ENCODE data around the gene CD177.
"Not testable (repeated sequence)": the region's sequence is repeated elsewhere in the genome, so short reads cannot be mapped to it uniquely, and the experiment has no call there.

Gene CD177, protein sequence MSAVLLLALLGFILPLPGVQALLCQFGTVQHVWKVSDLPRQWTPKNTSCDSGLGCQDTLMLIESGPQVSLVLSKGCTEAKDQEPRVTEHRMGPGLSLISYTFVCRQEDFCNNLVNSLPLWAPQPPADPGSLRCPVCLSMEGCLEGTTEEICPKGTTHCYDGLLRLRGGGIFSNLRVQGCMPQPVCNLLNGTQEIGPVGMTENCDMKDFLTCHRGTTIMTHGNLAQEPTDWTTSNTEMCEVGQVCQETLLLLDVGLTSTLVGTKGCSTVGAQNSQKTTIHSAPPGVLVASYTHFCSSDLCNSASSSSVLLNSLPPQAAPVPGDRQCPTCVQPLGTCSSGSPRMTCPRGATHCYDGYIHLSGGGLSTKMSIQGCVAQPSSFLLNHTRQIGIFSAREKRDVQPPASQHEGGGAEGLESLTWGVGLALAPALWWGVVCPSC
- 0 to 0.18 (median 0) reads per million in 4 experiments for total RNA-seq

DNA sequence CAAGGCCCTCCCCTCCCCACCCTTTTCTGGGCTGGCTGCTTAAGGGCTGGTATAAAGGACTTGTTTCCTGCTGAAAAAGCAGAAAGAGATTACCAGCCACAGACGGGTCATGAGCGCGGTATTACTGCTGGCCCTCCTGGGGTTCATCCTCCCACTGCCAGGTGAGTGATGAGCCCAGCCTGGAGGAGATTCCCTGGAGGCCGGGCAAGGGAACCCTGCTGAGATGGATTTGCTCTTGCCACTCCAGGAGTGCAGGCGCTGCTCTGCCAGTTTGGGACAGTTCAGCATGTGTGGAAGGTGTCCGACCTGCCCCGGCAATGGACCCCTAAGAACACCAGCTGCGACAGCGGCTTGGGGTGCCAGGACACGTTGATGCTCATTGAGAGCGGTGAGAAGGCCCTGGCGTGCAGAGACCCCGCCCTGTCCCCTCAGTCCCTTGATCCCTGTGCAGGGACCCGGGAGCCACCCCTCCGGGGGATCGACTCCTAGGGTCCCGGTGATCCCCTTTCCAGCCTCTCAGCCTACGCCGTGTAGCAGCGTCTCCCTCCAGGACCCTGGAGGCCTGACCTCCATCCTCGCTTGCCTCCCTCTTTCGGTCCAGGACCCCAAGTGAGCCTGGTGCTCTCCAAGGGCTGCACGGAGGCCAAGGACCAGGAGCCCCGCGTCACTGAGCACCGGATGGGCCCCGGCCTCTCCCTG, at the start of gene CD177:
Gene CD177 (plus strand): TSS at position 81 of the 699 bp plus-strand sequence. CDS start 29 bp downstream, at position 110.
- no peak for DNase-seq

DNA sequence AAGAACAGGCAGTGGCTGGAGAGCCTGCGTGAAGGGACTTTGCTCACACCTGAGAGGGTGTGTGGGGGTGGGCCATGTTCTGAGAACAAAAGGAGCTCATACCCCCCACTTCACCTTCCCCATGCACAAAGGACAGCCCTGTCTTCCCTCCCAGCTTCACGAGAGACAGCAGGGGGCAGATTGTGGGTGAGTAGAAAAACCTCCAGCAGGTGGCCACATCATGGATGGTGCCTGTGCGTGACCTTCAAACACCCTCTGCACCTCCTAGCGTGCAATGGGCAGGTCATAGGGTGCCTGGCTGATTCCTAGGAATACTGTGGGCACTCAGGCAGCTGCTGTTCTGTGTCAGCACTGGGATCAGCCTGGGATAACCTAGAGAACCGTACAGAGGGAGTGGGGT, 47.8 kb upstream of the CD177 start:
- no peak for DNase-seq

DNA sequence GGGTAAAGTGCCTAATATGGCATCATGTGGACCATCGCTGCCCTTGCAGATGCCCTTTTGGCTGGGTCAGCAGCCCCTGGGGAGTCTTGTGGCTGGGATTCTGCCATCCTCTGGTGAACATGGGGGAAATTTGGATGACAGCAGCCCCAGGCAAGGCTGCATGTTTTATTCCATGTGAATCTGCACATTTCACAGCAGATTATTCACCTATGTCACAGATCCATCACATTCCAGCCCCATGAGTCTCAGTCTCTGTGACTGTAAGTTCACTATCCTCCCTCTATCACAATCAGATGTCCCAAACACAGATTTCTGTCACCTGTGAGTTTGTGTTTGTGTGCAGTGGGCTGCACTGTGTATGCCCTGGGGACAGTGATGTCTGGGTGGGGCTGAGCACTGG, 47.4 kb upstream of the CD177 start:
- no peak for DNase-seq

DNA sequence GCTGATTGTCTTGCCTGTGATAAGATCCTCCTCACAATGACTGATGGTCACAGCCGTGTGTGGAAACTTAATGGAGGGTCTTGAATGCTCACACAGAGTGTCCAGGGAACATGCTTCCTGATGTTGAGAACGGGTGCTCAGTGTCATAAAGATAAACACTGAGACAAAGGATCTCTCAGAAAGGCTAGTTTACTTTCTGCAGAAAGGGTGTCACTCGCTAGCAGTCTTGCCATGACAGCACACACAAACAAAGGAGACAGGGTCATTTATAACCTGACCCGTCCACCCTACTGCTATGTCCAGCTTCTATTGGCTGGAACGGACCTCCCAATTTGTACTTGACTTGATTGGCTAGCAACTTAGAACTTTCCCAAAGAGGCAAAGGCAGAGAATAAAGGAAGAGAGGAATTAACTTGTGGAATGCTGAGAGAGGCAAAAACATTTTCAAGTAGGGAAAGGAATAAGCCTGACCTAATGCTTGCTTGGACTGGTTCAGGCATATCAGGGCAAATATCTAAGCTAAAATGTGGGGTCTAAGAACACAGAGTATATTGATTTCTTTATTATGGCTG, 45.2 kb upstream of the CD177 start:
- DNase-seq, result no peak

DNA sequence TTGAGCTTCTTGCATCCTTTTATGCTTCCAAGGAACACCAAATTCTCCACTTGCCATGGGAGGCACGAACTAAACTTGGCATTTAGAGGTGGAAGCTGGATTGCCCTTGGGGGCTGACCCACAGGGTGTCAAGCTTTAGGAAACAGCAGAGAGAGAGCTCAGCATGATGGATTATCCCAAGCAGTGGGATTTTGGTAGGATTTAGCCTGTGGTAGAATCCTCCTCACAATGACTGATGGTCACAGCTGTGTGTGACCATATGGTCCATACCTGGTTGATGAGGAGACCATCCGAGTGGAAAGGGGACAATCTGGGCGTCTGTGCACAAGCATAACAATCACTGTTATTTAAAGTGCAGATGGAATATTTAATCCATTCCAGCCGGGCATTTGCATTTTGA, 44.0 kb upstream of the CD177 start:
- DNase-seq, result no peak

DNA sequence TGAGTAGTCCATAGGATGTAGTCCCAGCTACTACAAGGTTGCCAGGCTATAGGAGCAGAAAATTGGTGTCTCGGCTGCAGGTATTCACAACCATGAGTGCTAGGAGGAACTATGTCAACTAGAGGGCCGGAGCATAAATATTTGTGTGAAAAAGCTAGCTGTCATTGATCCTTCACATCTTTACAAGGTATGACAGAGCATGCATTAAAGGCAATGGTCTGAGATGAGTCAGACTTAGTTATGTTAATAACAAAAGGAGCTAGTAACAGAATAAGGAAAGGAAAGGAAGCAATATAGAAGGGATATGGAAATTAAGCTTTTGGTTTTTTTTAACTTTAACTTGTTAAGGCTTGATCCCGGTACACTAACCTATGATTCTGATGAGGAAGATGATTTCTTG, 43.3 kb upstream of the CD177 start:
- no peak for DNase-seq

DNA sequence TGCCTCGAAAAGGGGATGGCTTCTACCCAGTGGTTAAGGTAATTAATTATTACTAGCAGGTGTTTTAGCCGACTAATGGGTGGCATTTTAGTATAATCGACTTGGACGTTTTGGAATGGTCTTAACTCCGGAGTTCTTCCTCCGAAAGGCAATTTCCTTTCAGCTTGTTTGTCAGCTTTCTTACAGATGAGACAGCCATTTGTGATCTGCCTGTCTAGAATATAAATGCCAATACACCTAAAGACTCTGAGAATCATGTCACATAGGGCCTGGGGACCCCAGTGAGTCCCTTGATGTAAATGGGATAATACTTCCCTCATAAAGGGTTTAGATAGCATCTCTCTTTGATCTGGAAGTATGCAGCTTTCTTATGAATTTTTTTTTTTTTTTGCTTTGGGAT, 42.2 kb upstream of the CD177 start:
- DNase-seq, result no peak

DNA sequence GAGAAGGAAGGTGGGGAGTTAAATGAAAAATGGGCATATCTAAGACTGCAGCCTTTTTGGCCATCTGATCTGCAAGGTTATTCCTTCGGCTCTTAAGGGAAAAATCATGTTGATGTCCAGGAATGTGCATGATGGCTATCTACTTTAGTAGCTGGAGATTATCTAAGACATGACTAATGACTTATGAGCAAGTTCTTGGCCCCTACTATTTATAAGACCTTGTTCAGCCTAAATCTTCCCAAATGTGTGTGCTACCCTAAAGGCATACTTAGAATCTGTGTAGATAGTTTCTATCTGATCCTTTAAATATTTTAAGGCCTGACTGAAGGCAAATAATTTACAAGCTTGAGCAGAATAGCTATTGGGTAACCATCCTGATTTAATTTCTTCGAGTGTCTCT, 41.8 kb upstream of the CD177 start:
- DNase-seq, result no peak

DNA sequence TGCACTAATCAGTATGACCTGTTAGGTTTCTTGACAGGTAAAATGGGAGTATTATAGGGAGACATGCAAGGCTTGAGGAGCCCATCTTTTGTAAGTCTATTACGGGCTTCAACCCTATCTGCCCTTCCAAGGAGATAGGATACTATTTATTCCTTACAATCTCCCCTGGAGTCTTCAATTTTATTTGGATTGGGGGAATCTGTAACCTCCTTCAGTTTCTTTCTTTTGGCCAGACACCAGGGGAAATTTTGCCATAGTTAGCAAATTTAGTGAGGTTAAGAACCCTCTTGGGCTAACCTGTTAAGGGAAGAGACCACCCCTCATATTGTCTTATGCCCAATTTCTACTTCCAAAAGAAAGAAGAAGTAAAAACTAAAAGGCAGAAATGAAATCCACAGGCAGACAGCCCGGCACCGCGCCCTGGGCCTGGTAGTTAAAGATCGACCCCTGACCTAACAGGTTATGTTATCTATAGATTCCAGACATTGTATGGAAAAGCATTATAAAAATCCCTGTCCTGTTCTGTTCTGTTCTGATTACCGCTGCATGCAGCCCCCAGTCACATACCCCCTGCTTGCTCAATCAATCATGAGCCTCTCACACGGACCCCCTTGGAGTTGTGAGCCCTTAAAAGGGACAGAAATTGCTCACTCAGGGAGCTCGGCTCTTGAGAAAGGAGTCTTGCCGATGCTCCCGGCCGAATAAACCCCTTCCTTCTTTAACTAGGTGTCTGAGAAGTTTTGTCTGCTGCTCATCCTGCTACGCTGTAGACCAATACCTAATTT, 39.6 kb upstream of the CD177 start:
- no peak for DNase-seq

DNA sequence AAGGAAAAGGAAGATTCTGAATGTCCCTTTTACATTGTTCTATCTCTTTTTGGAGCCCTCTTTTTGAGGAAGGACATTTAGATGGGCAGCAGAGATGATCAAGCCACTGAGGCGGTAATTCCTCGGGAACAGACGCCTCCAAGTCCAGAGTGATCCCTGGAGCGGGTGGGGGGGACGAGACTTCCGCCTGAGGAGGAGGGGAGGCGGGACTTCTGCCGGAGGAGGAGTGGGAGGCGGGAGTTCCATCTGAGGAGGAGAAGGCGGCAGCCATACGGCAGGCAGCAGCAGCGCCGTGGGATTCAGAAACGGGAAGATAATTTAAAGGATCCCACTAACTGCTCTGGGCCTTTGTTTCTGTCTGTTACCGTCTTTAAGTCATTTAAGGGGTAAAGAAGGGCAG, 37.6 kb upstream of the CD177 start:
- no peak for DNase-seq

DNA sequence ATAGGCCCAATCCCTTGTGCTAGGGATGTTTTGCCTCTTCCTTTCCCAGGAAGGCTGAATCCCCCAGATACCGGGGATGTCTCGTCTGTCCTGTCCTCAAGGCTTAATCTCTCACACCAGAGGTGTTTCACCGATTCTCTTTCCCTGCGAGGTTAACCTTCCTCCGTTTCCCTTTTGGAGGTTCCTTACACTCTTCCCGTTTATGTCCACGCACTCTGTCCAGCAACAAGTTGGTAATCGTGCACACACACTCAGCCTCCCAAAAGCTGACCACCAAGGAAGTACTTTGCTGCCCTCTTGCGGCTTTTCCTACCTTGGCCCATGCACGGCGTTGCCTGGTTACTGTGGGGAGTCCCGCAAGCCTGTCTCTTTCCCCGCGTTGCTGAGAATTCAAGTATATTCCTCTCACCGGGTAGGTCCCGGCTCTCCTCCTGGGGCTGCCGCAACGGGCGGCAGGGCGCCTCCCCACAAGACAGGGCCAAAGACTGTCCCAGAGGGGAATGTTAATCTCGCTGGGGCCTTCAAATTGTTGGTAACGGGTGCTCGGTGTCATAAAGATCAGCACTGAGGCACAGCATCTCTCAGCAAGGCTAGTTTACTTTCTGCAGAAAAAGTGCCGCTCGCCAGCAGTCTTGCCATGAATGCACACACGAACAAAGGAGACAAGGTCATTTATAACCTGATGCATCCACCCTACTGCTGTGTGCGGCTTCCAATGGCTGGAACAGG, 36.7 kb upstream of the CD177 start:
- DNase-seq, result no peak

DNA sequence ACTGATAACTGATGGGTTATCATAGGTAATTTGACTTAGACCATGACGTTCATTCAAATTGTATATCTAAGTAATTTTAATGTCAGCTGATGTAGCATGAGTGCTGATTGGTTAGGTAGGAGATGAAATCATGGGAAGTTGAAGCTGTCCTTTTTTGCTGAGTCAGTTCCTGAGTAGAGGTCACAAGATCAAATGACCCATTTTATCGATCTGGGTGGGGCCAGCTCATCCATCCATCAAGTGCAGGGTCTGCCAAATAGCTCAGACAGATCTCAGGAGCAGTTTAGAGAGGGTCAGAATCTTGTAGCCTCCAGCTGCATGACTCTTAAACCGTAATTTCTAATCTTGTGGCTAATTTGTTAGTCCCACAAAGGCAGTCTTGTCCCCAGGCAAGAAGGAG, 35.3 kb upstream of the CD177 start:
- no peak for DNase-seq

DNA sequence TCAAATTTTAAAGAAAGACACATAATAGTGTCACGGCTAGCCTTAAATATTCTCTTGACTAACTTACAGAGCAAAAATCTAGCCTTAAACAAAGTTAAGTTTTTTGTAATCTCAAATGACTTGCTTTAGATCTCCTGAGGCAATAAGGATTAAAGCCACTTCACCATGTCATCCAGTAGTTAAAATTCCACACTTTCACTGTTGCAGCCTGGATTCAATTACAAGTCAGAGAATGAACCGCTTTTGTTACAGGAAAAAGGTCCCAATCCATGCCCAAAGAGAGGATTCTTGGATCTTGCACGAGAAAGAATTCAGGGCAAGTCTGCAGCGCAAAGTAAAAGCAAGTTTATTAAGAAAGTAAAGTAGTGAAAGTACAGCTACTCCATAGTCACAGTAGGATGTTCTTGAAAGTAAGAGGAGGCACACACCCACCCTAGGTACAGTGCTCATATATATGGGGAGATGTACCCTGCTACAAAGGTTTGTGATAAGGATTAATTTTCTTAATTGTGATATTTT, 34.6 kb upstream of the CD177 start:
- DNase-seq, result no peak

DNA sequence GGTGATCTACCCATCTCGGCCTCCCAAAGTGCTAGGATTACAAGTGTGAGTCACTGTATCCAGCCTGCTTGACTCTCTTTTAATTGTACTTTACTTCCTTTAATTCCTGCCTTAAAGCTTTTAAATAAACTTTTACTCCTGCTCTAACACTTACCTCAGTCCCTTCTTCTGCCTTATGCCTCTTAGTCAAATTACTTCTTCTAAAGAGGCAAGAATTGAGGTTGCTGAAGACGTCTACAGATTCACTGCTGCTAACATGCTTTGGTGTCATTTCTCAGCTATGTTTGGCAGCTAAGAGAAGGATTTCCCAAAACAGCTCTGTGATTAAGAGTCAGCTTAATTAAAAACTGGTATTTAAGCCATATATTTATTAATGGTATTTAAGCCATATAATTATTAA, 32.9 kb upstream of the CD177 start:
- no peak for DNase-seq

DNA sequence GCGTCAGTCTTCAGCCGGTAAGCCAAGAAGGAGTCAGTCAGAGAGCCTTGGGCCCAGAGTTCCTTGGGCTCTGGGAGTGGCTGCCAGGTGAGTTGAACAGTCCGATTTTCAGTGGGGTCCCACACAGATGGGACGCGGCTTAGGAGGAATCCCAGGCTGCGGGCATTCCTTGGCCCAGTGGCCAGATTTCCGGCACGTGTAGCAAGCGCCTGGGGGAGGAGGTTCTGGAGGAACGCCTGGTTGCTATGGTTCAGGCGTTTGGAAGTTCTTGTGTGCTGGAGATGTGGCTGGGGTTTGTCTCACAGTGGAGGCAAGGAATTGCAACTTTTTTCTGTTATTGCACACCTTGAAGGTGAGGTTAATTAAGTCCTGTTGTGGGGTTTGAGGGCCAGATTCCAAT, 26.7 kb upstream of the CD177 start:
- DNase-seq, result not testable (repeated sequence)

DNA sequence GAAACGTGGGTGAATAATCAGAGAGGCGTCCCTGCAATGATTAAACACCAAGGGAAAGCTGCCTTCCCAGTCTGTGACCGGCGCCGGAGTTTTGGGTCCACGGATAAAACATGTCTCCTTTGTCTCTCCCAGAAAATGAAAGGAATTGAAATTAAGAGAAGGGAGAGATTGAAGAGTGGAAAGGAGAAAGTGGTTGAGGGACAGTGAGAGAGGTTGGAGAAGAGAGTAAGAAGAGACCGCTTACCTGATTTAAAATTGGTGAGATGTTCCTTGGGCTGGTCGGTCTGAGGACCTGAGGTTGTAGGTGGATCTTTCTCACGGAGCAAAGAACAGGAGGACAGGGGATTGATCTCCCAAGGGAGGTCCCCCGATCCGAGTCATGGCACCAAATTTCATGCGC, 24.9 kb upstream of the CD177 start:
- DNase-seq, result not testable (repeated sequence)

DNA sequence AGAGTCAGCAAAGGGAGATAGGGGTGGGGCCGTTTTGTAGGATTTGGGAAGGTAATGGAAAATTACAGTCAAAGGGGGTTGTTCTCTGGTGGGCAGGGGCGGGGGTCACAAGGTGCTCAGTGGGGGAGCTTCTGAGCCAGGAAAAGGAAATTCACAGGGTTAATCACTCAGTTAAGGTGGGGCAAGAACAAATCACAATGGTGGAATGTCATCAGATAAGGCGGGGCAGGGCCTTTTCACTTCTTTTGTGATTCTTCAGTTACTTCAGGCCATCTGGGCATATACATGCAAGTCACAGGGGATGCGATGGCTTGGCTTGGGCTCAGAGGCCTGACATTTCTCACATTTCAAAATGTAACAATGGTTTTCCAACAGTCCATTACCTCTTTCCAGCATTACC, 24.4 kb upstream of the CD177 start:
- DNase-seq, result not testable (repeated sequence)

DNA sequence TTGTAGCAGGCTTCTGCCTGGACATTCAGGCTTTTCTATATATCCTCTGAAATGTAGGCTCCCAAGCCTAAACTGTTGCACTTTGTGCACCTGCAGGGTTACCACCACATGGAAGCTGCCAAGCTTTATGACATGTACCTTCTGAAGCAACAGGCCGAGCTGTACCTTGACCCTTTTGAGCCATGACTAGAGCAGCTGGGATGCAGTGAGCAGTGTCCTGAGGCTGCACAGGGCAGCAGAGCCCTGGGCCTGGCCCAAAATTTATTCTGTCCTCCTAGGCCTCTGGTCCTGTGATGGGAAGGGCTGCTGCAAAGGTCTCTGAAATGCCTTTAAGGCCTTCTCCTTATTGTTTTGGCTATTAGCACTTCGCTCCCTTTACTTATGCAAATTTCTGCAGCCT, 23.5 kb upstream of the CD177 start:
- DNase-seq, result no peak

DNA sequence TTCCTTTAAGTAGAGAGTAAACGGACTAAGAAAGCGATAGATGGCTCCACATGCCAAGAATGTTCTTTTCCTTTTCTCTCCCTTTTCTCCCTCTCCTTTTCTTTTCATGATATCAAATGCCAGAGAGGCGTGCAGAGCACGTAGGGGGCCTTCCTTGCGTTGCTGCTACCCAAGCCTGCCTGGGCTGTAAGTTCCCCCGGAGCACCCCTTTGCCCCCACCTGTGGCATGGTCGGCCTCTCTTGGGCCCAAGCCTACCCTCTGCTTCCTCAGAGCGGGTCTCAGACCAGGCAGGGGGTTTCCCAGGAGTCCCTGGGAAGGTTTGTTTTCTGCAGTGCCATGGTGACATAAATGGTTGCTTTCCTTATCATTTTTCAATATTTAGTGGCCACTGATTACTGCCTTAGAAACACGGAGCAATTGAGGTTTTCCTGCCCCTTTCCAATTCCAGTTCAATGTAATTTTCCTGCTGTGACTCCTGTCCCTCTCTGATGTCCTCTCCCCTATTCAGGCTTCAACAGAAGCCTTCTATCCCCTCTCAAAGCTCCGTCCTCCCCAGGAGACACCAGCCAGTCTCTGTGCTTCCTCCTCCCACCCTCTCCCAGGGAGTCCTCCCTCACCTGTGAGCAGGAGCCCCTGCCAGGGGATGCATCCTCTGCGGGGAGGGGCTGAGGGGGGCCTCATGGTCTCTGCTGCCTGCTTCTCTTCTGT, 22.6 kb upstream of the CD177 start:
- DNase-seq, result no peak

DNA sequence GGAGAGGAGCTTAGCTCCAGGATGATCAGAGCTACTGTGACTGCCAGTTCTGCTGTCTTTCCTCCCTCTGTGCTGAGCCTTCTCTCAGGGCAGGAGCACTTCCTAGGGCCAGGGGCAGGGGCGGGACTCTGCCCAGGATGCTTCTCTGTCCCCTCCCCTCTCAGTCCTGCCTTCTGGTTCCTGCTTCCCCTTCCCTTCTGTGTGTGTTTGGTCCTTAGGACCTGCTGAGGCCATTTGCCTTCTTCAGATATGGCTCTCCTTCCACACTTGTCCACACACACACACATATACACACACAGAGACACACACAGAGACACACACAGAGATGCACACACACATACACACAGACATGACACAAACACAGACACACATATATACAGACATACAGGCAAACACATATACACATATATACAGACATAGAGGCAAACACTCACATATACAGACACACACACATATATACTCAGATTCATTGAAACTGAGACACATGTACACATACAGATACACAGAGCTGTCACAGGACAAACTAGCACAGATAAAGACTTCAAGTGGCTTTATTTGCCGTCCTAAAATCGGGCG, 22.0 kb upstream of the CD177 start:
- no peak for DNase-seq
